SKM-1 (cell line): ENCODE measurements around the gene XRCC2.
"Not testable (repeated sequence)": the region's sequence is repeated elsewhere in the genome, so short reads cannot be mapped to it uniquely, and the experiment has no call there.

Experiments used
- DNase-seq: peaks from one replicate; lab custom pipeline; 2025; ENCODE audit not compliant: unreplicated experiment; lab: John Stamatoyannopoulos, UW

XRCC2 gene

DNA sequence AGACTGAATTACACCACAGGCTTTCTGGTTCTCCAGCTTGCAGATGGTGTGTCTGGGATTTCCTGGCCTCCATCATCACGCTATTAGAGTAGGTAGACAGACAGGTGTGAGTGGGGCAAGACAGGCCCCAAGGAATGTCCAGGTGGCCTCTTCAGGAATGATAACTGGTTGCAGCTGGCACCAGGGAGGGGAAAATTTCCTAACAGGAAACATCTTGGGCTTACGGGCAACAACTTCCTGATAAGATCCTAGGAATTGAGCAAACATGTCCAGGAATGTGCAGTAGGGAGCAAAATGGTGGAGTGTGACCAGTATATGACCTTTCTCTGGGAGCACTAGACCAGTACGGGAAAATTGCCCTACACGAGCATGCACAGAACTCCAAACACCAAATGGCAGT is 11.3 kb downstream of the XRCC2 start:
- no peak for DNase-seq

DNA sequence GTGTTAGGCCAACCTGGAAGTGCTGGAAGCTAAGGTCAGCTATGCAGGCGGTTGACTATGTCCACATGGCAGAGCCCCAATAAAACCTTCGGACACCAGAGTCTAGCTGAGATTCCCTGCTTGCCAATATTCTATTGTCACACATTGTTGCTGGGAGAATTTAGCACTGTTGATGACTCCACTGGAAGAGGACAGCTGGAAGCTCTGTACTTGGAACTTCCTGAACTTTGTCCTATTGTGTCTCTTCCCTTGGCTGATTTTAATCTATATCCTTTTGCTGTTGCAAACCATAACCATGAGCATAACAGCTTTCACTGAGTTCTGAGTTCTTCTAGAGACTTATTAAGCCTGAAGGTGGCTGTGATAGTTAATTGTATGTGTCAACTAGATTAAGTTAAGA is 12.0 kb downstream of the XRCC2 start:
- no peak for DNase-seq

DNA sequence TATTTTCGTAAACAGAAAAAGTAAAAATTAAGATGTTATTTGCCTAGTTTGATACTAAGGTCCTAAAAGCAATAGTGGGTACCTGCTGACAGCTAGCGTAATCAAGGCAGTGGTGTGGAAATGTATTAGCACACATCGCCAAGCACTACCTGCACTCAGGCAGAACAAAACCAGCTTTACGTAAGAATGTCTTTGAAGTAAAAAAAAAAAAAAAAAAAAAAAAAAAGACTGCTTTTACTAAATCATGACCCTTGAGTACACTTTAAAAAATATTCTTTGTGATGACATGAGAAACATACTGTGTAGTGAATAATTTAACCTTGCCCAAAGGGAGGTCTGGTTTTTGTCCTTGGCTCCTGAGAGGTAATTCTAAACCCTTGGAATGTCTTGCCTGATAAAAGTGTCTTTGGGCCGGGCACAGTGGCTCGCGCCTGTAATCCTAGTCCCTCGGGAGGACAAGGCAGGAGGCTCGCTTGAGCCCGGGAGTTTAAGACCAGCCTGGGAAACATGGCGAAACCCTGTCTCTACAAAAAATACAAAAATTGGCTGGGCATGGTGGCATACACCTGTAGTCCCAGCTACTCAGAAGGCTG is 12.7 kb downstream of the XRCC2 start:
- no peak for DNase-seq

DNA sequence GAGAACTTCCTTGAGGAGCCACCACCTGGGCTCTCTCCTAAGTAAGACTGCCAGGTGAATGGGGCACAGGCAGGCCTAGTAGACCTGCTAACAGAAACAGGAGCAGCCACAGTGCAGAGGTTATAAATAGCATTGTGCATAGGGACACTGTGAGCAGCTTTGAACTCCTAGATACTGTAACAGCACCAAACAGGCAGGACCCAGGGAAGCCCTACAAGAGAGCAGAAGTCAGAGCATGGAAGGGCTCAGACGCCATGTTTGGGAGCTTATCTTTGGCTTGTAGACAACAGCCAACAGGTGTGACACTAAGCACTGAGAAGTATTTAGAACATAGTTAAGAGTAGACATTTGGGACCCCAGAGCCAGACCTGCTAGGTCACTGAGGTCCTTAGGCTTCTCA is 14.5 kb downstream of the XRCC2 start:
- DNase-seq, result no peak

DNA sequence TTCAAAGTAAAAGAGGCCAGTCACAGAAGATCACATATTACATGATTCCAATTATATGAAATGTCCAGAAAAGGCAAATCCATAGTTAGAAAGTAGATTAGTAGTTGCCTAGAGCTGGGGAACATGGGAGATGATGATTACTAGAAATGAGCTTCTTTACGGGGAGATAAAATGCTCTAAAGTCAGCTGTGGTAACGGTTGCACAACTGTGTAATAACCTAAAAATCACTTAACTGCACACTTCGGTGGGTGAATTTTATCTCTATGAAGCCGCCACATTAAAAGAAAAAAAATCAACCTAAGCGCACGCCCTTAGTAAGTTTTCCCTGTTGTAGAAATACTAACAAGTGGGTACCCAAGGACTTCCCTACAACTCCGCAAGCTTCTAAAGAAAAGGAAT is 15.9 kb downstream of the XRCC2 start:
- no peak for DNase-seq

DNA sequence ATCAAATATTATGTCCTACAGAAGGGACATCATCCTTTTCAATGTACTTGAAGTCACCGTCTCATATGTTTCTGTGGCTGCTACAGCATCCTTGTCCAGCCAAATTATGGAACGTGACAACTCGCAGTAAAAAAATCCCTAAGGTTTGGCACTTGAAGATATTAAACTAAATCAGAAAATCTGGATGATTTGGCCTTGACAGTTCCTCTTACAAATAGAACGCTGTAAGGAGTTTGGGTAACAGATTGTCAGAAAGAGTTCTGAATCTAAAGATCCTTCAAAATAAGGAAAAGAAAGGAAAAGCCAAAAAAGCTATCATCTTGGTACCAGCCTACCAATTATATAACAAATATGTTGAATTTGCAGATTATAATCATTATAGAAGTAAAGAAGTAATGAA is 21.0 kb downstream of the XRCC2 start:
- DNase-seq, result no peak

DNA sequence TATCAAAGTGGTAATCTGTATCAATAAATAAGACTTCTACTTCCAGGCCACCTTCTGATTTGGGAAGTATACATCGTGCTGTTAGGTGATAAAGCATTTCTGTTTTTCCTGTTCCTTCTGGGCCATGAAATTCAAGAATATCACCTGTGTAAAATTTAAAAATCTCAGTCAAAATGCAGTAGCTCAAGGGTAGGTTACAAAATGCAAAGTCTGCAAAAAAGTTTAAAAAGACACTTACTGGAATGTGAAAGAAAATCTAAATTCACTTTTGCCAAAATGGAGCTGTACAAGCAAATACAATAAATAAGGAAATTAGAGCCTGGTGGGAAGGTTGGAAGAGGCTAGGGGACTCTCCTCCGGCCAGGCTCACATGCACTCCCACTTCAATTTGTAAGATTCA is 26.7 kb downstream of the XRCC2 start:
- DNase-seq, result no peak

DNA sequence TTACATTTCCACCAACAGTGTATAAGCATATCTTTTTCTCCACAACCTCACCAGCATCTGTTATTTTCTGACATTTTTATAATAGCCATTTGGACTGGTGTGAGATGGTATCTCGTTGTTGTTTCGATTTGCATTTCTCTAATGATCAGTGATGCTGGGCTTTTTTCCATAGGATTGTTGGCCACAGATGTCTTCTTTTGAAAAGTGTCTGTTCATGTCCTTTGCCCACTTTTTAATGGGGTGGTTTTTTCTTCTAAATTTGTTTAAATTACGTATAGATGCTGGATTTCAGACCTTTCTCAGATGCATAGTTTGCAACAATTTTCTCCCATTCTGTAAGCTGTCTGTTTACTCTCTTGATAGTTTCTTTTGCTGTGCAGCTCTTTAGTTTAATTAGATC is 28.9 kb downstream of the XRCC2 start:
- DNase-seq, result no peak

DNA sequence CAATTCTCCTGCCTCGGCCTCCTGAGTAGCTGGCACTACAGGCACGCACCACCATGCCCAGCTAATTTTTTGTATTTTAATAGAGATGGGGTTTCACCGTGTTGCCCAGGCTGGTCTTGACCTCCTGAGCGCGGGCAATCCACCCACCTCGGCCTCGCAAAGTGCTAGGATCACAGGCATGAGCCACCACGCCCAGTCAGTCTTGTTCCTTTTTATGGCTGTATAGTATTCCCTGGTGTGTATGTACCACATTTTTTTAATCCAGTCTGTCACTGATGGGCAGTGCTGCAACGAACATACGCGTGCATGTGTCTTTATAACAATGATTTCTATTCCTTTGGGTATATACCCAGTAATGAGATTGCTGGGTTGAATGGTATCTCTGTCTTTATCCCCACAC is 29.4 kb downstream of the XRCC2 start:
- not testable (repeated sequence) for DNase-seq

DNA sequence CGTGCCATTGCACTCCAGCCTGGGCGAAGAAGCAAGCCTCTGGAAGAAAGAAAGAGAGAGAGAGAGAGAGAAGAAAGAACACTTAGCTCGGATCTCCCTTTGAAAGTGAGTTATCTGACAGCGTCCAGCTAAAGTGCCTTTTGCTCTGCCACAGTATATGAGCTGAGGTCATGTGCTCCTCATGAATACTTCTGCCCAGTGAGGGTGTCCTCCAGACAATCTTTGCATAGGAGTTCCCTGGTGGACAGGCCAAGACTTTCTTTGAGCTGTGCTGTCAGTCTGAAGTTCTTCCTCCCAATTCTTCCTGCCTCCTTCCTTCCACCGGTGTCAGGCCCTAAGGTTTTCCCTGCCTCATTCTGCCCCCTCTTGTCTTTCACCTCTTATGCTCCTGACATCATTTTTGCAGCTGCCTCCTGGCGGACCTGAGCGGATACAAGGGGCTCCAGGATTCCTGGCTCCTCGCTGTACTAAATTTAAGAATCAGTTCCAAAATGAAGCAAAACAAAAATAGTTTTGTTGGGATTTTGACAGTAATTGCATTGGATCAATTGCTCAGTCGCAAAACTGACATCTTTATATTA is 31.9 kb downstream of the XRCC2 start:
- no peak for DNase-seq

DNA sequence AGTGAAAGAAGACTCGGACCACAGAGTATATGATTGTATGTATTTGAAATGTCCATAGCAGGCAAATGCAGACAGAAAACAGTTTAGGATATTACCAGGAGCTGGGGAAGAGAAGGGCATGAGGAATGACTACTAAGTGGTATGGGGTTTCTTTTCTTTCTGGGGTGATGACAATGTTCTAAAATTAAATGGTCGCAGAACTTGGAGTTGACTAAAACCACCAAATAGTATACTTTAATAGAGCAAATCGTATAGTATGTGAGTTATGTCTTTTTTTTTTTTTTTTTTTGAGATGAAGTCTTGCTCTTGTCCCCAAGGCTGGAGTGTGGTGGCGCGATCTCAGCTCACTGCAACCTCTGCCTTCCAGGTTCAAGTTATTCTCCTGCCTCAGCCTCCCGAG is 34.6 kb downstream of the XRCC2 start:
- no peak for DNase-seq

DNA sequence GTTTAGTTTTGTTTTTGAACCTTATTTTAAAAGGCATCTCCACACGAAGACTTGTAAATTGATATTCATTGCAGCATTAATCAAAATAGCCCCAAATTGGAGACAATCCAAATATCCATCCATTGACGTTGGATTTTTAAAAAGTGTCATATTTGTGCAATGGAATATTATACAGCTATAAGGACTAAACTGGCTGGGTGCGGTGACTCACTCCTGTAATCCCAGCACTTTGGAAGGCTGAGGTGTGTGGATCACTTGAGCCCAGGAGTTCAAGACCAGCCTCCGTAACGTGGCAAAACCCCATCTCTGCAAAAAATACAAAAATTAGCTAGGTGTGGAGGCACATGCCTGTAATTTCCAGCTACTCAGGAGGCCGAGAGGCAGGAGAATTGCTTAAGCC is 35.1 kb downstream of the XRCC2 start:
- DNase-seq, result no peak

DNA sequence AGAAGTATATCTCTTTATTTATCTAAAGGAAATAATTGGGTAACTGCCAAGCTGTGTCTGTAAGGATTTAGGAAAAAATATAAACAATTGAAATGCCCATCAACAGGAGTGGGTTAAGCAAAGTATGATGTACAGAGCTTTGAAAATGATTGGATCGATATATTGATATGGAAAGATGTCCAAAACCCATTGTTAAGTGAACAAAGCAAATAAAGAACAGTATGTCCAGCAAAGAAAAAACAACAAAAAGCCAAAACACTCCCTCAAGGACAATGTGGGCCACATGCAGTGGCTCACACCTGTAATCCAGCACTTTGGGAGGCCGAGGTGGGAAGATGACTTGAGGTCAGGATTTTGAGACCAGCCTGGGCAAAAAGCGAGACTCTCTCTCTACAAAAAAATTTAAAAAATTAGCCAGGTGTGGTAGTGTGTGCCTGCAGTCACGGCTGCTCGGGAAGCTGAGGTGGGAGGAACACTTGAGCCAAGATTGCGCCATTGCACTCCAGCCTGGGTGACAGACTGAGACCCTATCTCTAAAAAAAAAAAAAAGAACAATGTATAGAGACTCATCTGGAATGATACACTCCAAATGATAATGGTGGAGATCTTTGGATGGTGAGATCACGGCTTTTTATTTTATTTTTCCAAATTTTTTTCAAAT is 37.9 kb downstream of the XRCC2 start:
- DNase-seq, result no peak

DNA sequence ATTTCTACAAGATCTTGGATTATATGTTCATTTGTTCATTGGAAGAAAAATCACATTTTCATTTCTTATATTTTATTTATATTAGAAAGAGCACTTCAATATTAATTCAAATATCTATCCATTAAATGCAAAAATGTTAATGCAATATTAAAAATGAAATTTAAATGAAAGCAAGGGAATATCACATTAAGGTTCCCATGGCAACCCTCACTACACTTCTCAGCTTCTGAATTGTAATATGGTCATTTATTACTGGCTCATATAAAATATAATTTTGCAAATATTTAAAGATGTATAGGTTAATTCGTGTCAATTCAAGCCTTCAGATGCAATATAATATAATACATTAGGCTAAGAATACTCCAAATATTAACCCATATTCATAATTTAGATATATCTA is 38.8 kb downstream of the XRCC2 start:
- DNase-seq, result no peak

DNA sequence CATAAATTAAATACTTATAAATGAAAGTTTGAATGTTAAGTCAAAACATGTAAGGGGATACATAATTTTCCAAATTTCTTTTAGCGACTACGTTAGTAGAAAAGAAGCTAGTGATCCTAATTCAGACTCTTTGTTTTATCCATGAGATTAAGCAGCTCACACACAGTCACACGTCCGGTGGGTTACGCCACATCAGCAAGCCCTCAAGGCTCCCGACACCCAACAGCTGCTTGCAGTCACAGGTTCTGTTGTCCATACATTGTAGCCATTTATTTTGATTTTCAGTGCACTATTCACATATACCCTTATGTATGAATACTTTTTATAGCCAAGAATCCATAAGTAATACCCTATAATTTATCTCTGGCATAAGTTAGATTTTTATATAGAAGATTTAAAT is 39.5 kb downstream of the XRCC2 start:
- DNase-seq, result no peak

DNA sequence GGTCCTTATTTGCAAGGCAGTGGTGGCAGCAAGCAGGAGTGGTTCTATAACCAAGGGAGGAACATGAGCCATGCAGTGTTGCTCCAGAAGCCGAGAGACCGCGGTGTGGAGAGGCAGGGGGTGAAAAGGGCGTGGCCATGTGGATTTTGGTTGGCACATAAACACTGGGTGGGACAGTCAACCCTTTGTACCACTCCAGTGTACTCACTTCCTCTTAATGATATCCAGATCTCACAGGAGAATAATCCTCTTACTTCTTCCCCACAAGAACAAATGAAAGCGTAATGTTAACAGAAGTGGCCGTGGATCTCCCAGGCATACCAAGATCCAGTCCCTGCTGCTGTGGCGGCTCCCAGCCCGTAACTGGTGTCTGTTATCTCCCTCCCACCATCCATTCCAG is 42.4 kb downstream of the XRCC2 start:
- no peak for DNase-seq

DNA sequence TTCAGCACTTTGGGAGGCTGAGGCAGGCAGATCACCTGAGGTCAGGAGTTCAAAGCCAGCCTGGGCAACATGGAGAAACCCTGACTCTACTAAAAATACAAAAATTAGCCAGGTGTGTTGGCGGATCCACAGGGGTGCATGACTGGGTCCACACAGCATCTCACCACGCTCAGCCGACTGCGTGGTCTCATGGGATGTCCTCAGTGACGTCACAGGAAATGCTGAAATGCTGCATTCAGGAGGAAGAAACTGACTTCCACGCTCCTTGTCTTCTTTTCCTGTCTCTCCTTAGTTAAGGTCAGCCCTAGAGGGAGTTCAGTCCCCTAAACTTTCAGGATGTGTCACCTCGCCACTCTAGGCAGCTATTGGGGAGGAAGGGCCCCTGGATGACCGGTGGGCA is 42.9 kb downstream of the XRCC2 start:
- DNase-seq, result no peak

DNA sequence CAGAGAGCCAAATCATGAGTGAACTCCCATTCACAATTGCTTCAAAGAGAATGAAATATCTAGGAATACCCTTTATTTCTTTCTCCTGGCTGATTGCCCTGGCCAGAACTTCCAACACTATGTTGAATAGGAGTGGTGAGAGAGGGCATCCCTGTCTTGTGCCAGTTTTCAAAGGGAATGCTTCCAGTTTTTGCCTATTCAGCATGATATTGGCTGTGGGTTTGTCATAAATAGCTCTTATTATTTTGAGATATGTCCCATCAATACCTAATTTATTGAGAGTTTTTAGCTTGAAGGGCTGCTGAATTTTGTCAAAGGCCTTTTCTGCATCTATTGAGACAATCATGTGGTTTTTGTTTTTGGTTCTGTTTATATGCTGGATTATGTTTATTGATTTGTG is 47.2 kb downstream of the XRCC2 start:
- DNase-seq, result not testable (repeated sequence)

DNA sequence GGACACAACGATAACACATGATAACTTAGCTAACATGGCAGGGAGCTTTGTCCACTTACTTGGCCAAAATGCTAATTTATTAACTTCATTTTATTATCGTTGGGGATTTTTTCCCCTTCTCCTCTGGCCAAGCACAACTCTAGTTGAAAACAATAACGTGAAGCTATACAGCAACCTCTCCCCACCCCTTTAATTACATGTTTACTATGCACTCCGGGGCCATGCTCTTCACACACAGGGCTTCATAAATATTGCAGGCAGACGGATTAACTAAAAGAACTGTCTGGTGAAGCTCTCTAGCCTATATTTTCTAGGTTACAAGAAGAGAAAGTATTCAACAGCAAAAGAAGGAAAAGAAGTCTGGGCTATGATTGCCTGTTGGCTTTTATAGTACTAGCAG is 51.7 kb downstream of the XRCC2 start:
- DNase-seq, result no peak

DNA sequence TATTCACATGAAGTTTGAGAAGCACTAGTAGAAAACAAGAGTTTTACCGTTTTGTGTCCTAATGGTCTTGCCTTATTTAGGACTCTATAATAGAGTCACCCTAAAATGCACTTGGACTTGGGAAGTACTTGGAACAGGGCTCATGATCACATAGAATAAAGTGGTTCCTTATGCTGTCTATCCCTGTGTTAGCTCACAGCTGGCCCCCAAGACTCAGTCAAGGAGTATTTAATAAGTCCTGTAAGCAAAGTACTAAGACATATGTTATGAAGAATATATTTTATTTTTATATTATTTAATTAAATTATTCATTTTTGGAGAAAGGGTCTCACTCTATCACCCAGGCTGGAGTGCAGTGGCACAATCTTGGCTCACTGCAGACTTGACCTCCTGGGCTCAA is 54.5 kb downstream of the XRCC2 start:
- no peak for DNase-seq

DNA sequence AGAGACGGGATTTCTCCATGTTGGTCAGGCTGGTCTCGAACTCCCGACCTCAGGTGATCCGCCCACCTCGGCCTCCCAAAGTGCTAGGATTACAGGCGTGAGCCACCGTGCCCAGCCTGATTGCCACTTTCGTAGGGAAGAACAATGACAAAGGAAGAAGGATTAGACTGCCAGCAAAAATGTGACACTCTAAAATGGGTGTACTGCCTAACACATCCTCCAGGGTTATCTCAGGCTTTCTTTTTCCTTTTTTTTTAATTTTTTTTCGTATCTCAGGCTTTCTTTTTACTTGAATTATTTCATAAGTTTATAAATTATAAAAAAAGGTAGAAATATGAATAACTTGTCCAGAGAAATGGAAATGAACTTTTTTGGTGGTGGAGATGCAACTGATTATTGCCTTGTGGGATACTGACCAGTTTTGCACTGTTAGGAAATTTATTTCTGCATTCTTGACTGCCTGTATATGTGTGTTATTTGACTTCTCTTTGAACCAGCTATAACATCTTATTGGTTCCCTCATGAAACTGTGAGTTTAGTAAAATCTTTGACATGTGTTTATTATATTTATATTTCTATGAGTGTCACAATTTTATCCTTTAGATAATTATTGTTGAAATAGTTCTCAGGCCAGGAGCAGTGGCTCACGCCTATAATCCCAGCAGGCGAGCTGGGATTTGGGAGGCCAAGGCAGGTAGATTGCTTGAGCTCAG is 56.8 kb downstream of the XRCC2 start:
- no peak for DNase-seq

DNA sequence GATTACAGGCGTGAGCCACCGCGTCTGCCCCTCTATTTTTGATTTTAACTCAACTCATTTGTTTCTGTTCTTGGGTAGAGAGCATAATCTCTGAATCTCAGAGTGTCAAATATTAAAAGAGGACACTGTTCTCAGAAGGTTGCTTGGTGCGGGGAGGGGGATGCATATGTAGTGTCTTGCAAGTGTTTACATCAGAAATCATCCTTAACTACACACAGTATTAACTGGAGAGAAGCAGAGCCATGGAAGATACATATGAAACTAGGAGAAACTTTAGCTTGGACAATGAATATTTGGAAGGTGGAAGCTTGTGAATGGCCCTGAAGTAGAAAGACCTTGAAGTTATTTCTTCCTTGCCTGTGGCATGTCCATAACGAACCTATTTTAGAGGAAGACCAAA is 57.5 kb downstream of the XRCC2 start:
- DNase-seq, result no peak
